NCI-H2227 treated with DMSO at 0.1 percent for 48 hours (cell line): ENCODE results near the gene ANKRD39.
"Not testable (repeated sequence)": the region's sequence is repeated elsewhere in the genome, so short reads cannot be mapped to it uniquely, and the experiment has no call there.

Source experiments
- DNase-seq: peaks from one replicate; lab custom pipeline; 2025; lab: John Stamatoyannopoulos, UW

The ANKRD39 gene

DNA sequence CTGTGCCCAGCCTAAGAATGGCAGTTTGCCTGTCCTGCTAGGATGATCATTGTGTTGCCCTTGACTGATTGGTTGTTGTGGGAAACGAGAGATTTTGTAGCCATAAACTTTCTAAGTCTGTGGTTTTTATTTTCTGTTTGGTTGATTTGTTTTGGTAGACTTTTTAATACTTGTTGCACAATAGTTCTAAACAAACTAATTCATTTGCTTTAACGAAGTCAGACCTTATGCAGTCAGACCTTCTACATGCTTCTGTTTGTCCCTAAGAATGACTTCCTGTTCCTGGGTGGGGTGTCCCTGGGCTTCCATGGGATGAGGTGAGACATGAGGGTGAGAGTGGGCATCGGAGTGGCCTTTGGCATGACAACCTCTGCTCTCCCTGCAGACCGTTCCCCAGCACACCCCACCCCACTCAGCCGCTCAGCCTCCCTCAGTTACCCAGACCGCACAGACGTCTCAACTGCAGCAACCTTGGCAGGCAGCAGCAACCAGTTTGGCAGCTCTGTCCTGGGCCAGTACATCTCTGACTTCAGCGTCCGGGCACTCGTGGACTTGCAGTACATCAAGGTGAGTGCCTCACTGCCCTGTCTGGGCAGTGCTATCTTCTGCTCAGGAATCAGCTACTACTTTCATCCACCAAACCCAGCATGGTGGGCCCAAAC is 49.5 kb downstream of the ANKRD39 start:
- DNase-seq: no peak

DNA sequence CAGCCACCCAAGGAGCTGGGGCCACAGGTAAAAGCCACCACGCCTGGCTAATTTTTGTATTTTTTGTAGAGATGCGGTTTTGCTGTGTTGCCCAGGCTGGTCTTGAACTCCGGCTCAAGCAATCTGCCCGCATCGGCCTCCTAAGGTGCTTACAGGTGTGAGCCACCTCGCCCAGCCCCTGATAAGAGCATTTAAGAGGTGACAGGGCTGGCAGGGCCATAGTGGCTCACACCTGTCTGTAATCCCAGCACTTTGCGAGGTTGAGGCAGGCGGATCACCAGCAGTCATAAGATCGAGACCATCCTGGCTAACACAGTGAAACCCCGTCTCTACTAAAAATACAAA is 50.7 kb downstream of the ANKRD39 start:
- no peak for DNase-seq

- DNase-seq: no peak
Measured at GRCh38 chr2:96806468-96807126, 51.2 kb downstream of the ANKRD39 start.

DNA sequence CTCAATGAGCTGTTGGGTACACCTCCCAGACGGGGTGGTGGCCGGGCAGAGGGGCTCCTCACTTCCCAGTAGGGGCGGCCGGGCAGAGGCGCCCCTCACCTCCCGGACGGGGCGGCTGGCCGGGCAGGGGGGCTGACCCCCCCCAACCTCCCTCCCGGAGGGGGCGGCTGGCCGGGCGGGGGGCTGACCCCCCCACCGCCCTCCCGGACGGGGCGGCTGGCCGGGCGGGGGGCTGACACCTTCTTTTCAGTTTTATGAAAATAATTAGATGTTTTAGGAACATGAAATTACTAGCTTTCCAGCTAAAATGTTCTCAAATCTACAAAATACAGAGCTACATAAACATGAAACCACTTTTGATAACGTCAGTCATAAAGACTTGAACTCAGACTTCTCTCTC is 51.9 kb downstream of the ANKRD39 start:
- not testable (repeated sequence) for DNase-seq

GRCh38 chr2:96804986-96805385 is 52.8 kb downstream of the ANKRD39 start:
- no peak for DNase-seq

GRCh38 chr2:96802721-96803120 is 55.1 kb downstream of the ANKRD39 start:
- no peak for DNase-seq

DNA sequence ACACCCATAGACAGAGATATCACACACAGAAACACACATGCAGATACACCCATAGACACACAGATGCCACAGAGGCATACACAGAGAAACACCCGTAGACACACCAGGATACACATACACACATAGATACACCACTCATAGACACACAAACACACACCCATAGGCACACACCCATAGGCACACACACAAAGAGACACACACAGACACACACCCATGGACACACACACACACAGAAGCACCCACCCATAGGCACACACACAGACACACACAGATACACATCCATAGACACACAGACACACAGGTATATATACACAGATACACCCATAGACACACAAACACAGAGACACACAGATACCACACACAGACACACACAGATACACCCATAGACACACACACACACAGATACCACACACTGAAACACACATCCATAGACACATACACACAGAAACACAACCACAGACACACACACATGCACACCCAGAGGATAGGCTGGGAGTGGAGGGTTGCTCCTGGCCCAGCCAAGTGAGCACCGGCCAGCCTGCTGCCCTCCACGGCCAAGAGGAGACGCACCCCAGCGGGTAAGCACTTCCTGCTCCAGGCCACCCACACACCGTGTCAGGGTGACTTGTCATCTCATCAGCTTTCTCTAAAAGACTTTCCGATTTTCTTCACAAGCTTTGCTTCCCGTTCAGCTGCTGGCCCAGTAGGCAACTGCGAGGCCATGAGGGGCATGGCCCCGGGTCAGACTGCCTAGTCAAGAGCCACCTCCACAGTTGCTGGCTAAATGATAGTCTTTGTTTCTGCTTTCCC is 55.8 kb downstream of the ANKRD39 start:
- no peak for DNase-seq

- DNase-seq: peak; percentile 42
Measured at GRCh38 chr2:96801005-96801785, 56.6 kb downstream of the ANKRD39 start.

DNA sequence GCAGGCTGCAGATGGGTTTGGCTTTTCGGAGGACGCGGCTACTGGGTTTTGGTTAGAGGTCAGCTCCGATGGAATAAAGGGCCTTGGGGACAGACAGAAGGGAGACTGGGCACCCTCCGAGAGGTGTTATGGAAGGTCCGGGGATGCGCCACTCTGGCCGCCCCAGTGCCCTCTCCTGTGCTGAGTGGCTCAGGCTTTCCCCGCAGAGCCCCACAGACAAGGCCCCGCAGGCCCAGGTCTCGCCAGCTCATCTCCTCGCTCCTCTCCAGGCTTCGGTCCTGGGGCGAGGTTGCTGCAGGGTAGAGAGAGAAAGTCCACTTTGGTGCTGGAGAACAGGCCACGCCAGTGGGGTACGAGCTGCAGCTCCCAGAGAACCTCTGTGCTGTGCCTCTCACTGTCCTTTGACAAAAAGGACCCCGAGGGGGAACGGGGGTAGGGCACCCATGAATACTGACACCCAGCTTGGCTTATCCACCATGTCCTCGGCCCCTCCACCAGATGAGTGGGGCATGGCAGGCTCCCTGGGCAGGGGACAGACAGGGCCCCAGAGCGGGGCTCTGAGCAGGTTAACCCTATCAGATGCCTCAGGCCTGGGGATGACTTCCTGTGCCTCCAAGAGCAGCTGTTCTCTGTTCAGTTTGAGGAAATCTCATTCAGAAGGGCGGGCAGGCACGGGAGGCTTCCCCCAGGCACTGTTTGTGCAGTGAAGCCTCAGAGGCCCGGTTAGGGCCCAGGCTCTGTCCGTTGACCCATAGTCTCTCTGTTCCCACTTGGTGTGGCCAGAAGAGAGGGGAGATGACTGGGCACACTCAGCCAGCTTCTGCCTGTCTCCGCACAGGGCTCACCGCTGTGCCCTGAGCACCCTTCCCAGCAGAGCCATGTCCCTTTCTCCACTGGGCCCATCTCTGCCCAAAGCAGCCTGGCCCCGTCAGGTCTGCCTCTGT is 57.5 kb downstream of the ANKRD39 start:
- no peak for DNase-seq

DNA sequence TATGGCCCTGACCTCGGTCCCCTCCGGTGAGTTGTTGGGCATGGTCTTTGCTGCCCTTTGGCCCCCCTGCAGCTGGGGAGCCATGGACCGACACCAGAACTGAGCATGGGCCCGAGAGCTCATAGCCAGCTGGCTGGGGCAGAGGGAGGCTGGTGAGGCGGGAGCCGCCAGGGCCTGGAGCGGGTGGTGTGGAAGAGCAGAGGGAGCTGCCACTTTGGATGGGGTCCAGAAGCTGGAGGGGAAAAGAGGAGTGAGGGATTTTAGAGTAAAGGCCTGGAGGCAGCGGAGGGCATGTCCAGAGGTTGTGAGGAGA is 58.2 kb downstream of the ANKRD39 start:
- DNase-seq: no peak

GRCh38 chr2:96798733-96799622 is 58.8 kb downstream of the ANKRD39 start:
- no peak for DNase-seq
